ENCODE measurements around the gene CDT1.
"Not testable (repeated sequence)": the region's sequence is repeated elsewhere in the genome, so short reads cannot be mapped to it uniquely, and the experiment has no call there.

Gene CDT1

GRCh38 chr16:88816736-88817535 is 13.3 kb downstream of the CDT1 start:
- DNase-seq (ENCODE audit: low read depth), result no peak

GRCh38 chr16:88817785-88818574 is 14.4 kb downstream of the CDT1 start:
- DNase-seq (ENCODE audit: low read depth), result no peak

DNA sequence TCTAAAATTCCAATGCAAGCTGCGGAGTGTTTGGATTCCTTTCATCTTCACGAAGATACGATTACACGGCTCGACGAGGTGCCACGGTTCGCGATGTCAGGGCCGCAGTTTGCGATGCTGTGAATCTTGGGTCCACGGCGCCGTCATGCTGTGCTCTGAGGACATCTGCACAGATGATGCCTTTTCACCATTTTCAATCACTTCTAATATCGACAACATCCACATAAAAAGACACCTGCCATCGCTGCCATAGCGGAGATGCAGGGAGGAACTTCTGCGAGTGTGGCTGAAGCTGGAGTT is 14.9 kb downstream of the CDT1 start:
- DNase-seq (ENCODE audit: low read depth), result no peak

DNA sequence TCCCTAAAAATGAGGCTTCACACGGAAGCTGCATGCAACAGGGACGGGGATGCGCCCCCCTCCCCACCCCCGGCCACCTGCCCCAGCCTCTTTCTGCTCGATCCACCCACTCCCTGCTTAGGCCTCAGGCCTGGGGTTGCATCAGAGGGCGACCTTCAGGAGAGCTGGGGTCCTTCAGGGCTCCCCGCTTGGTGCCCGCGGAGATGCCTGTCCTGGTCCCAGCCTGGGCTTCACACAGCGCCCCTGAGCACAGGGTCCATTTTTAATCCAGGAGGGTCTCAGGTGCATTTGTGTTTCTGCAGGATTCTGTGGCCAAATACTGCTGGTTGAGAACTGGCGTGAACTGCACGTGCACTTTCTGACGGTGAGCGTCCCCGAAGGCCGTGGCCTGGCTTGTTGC is 15.5 kb downstream of the CDT1 start:
- DNase-seq (ENCODE audit: low read depth), result no peak

- DNase-seq (ENCODE audit: low read depth), result no peak
Measured at GRCh38 chr16:88820385-88821025, 16.9 kb downstream of the CDT1 start.

GRCh38 chr16:88821168-88821850 is 17.7 kb downstream of the CDT1 start:
- no peak for DNase-seq (ENCODE audit: low read depth)

GRCh38 chr16:88822281-88823040 is 18.9 kb downstream of the CDT1 start:
- no peak for DNase-seq (ENCODE audit: low read depth)

DNA sequence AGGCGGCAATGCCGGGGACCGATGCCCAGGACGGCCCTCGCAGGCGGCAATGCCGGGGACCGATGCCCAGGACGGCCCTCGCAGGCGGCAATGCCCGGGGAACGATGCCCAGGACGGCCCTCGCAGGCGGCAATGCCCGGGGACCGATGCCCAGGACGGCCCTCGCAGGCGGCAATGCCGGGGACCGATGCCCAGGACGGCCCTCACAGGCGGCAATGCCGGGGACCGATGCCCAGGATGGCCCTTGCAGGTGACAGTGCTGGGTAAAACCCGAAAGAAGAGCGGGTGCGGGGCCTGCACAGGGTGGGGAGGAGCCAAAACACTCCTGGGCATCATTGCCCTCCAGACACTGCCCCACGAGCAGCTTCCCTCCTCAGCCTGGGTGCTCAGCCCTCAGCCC is 20.1 kb downstream of the CDT1 start:
- not testable (repeated sequence) for DNase-seq (ENCODE audit: low read depth)

DNA sequence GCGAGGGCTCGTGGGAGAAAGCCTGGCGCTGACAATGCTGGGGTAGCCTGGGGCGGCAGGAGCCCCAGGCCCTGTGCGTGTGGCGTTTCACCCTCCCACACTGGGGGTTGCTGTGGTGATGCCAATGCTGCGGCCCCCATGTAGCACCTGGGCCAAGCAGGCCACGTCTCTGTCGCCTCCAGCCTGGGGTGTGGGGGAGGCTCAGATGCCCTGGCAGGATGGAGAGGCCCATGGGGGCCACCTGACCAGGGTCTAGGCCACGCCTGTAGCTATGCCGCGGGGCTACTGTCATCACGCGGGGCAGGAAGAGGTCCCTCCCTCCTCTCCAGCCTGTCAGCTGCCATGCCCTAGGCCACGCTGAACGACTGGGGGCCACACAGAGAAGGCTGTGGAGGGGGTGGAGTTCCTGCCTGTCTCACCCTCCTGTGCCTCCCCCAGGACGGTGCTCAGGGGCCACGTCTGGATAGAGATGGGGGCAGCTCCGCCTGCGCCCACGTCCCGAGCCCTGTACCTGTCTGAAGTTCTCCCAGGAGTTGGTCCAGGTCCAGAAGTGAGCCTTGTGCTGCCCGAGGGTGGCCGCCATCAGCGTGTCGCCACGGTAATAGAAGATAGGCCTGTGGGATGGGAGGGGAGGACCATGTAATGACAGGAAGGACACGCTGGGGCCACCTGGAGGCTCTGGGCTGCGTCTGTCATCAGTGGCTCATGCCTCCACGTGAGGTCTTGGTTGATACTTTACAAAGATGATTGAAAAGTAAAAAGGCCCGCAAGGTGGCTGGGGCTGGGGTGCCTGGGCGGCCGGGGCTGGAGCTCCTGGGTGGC is 20.9 kb downstream of the CDT1 start:
- no peak for DNase-seq (ENCODE audit: low read depth)

- no peak for DNase-seq (ENCODE audit: low read depth)
Measured at GRCh38 chr16:88825146-88825545, 21.6 kb downstream of the CDT1 start.

GRCh38 chr16:88826070-88826840 is 22.7 kb downstream of the CDT1 start:
- no peak for DNase-seq (ENCODE audit: low read depth)

- no peak for DNase-seq (ENCODE audit: low read depth)
Measured at GRCh38 chr16:88827727-88828126, 24.1 kb downstream of the CDT1 start.

GRCh38 chr16:88828711-88829110 is 25.1 kb downstream of the CDT1 start:
- no peak for DNase-seq (ENCODE audit: low read depth)

GRCh38 chr16:88830258-88830657 is 26.7 kb downstream of the CDT1 start:
- no peak for DNase-seq (ENCODE audit: low read depth)

DNA sequence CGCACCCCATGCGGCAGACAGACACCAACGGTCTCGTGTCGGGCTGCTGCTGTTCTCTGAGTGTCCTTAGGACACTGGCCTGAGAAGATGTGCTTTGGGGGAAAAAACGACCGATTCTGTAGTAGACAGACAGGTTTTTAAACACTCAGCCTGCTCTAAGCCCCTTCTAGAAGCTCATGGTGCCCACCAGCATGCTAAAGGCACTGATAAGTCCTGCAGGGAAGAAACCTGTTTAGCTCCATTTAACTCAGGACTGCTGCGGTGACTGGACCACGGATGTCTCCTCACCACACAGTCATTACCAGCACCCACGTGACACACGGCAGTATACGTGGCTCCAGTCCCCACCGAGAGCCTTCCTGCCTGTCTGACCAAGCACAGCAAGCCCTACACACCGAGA is 27.2 kb downstream of the CDT1 start:
- DNase-seq (ENCODE audit: low read depth), result no peak

DNA sequence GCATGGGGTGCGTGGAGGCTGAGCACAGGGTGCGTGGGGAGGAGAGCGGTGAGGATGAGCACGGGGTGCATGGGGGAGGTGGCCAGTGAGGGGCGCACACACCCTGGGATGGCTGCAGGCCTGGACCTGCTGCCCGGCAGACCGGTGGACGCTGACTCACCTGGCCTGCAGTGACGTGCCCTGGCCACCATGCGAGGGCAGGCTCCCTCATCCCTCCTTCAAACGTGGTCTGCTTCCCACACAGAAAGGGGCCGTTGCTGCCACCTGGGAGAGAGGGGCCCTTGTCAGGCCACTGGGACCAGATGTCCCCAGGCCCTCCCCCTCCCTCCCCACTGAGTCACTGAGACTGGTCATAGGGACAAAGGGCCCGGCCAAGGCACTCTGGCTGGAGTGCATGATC is 28.2 kb downstream of the CDT1 start:
- peak; percentile 40 for DNase-seq (ENCODE audit: low read depth)

DNA sequence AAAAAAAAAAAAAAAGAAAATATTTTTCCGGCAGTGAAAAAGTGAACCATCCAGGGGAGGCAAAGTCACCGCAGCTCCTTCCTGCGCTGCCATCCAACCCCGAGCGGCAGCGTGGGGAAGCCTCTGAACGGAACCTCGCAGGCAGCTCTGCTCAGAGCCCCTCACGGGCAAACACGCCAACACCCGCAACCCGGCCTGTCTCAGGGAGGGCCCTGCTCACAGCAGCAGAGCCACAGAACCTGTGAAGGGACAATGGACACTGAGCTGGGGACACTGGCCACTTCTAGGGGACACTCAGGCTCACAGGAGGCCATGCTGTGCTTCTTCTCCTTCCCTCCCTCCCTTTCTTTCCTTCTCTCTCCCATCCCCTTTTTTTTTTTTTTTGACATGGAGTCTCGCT is 29.5 kb downstream of the CDT1 start:
- no peak for DNase-seq (ENCODE audit: low read depth)

DNA sequence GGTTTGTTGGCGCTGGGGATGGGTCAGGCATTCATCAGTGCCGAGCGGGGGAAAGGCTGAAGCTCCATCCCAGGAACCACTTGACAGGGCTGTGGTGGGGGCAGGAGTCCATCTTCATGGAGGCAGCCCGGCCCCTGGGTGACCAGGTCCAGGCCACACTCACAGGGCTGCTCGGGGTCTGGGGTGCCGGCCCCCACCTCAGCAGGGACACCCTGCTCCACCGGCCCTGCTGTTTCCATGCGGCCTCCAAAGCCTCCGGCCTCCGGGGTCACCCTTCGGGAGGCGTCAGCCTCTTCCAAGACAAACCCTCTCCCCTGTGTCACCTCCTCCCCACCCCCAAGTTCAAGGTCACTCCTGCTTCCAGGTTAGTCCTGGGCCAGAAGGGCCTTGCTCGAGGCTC is 31.1 kb downstream of the CDT1 start:
- DNase-seq (ENCODE audit: low read depth), result no peak

DNA sequence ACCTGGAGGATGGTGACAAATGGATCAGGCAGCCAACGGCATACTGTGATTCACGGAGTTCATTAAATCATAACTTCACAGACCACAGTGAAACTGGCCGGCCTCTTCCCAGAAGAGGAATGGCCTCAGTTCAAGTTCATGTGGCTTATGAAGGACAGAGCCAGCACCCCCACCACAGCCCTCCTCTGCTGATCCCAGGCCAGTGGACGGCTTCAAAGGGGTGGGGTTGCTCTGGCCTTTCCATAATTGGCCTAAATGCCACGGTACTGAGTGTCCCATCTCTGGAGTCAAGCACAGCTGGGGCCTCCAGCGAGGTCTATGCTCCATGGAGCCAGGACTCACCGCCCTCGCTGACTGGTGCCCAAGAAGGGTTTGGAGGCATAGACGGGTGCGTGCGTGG is 31.8 kb downstream of the CDT1 start:
- no peak for DNase-seq (ENCODE audit: low read depth)

- no peak for DNase-seq (ENCODE audit: low read depth)
Measured at GRCh38 chr16:88835818-88836217, 32.2 kb downstream of the CDT1 start.

Measured in ELR (cell line).